BLaER1 (cell line): Measurements from ENCODE around the gene RSAD2.
"Not testable (repeated sequence)": the region's sequence is repeated elsewhere in the genome, so short reads cannot be mapped to it uniquely, and the experiment has no call there.

ENCODE experiments used
- H3K27ac ChIP-seq: shearing (Covaris generic); formaldehyde crosslinking; 2 replicates; pipeline ENCODE4 v1.8.1; 2022
- H3K27me3 ChIP-seq: shearing (Covaris generic); formaldehyde crosslinking; 2 replicates; pipeline ENCODE4 v1.8.1; 2022
- H3K36me3 ChIP-seq: shearing (Covaris generic); formaldehyde crosslinking; 2 replicates; pipeline ENCODE4 v1.8.1; 2022
- H3K4me1 ChIP-seq: shearing (Covaris generic); formaldehyde crosslinking; 2 replicates; pipeline ENCODE4 v1.8.1; 2022
- H3K4me2 ChIP-seq: shearing (Covaris generic); formaldehyde crosslinking; 2 replicates; pipeline ENCODE4 v1.8.1; 2022
- H3K4me3 ChIP-seq: shearing (Covaris generic); formaldehyde crosslinking; 2 replicates; pipeline ENCODE4 v1.8.1; 2022
- H3K9ac ChIP-seq: shearing (Covaris generic); formaldehyde crosslinking; 2 replicates; pipeline ENCODE4 v1.8.1; 2022
- H3K9me3 ChIP-seq: shearing (Covaris generic); formaldehyde crosslinking; 2 replicates; pipeline ENCODE4 v1.8.1; 2022
- H4K20me1 ChIP-seq: shearing (Covaris generic); formaldehyde crosslinking; 2 replicates; pipeline ENCODE4 v1.8.1; 2022
- Cebpa-rat ChIP-seq: shearing (Covaris generic); IDR thresholded peaks from 2 replicates; pipeline ENCODE4 v1.8.1; 2022

RSAD2 gene

DNA sequence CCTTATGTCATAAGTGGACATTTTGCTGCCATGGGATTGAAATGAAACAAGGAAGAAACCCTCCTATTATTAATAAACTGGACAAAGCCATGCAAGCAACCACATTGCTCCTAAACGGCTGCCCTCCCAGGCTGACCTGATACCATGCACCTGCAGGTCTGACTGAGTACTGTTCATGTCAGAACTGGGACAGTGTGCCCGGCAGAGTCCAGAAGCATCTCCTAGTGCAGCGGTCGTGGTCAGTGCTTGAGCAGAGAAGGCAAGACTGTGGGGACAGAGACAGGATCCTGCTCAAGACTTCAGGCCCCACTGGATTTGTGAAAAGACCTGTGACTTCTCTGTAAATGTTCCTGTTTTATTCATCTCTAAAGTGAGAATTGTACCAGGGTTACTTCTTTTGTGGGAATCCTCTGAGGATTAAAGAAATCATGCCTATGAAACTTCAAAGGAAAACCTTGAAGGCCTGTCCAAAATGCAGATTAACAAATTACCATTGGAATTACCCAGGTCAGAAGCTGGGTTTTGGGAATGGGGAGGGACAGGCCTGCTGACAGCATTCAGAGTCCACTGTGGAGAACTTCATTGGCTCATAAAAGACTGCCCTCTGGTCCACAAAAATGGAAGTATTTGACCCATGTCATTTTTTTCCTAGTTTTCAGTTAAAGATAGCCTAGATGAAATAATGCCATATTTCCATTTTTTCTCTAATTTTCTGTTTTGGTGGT lies 53.5 kb downstream of the RSAD2 start:
- no peak overlapping the region for H3K4me2 ChIP-seq
- TF ChIP-seq Cebpa-rat: no peak
- peaks cover 22% of the 10 kb centered on the region for H3K36me3 ChIP-seq
- no peaks in the 10 kb centered on the region for H4K20me1 ChIP-seq
- no peak overlapping the region for H3K27ac ChIP-seq
- no peak overlapping the region for H3K9ac ChIP-seq
- no peak overlapping the region for H3K4me3 ChIP-seq
- H3K4me1 ChIP-seq: peaks cover 53% of the 10 kb centered on the region
- no peaks in the 10 kb centered on the region for H3K27me3 ChIP-seq
- peaks cover 16% of the 10 kb centered on the region; the same call in 1 of the 2 replicates for H3K9me3 ChIP-seq

DNA sequence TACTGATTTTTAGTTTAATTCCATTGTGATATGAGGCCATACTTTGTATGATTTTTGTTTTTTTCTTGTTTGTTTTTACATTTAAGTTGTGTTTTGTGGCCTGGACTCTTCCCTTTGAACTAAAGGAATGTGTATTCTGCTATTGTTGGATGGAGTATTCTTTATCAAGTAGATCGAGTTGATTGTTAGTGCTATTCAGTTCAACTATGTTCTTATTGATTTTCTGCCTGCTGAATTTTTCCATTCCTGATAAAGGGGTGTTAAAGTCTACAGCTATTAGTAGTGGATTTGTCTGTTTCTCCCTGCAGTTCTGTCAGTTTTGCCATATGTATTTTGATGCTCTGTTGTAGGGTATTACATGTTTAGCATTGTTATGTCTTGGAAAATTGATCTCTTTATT lies 54.2 kb downstream of the RSAD2 start:
- no peaks in the 10 kb centered on the region for H3K27me3 ChIP-seq
- no peak for TF ChIP-seq Cebpa-rat
- H3K4me2 ChIP-seq: no peak overlapping the region
- no peak overlapping the region for H3K9ac ChIP-seq
- no peaks in the 10 kb centered on the region for H4K20me1 ChIP-seq
- no peak overlapping the region for H3K27ac ChIP-seq
- no peak overlapping the region for H3K4me3 ChIP-seq
- H3K9me3 ChIP-seq: peaks cover 16% of the 10 kb centered on the region; the same call in 1 of the 2 replicates
- H3K36me3 ChIP-seq: peaks cover 22% of the 10 kb centered on the region
- H3K4me1 ChIP-seq: peaks cover 53% of the 10 kb centered on the region

GRCh38 chr2:6932206-6932605 lies 54.6 kb downstream of the RSAD2 start:
- no peak overlapping the region for H3K4me2 ChIP-seq
- peaks cover 20% of the 10 kb centered on the region for H3K36me3 ChIP-seq
- no peaks in the 10 kb centered on the region for H4K20me1 ChIP-seq
- H3K27ac ChIP-seq: no peak overlapping the region
- H3K9ac ChIP-seq: no peak overlapping the region
- no peaks in the 10 kb centered on the region for H3K27me3 ChIP-seq
- peaks cover 53% of the 10 kb centered on the region for H3K4me1 ChIP-seq
- peaks cover 15% of the 10 kb centered on the region; the same call in 1 of the 2 replicates for H3K9me3 ChIP-seq
- H3K4me3 ChIP-seq: no peak overlapping the region
- no peak for TF ChIP-seq Cebpa-rat

DNA sequence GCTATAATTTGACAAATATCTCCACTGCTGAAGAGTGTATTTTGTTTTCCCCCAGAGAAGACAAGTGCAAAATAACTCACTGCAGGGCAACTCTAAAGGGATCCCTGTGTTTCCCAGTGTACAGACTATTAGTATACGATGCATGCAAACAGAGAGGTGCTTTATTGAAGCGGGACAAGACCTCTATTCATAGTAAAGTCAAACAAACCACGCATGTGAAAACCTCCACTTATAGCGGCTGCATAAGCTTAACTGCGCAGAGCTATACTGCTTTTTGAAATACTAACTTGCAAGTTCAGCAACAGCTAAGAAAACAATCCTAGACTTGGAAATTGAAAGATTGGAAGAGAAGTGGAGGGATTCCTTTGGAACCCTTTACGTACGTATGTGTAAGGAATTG lies 55.3 kb downstream of the RSAD2 start:
- no peak overlapping the region for H3K4me3 ChIP-seq
- peaks cover 15% of the 10 kb centered on the region for H3K36me3 ChIP-seq
- no peaks in the 10 kb centered on the region for H3K27me3 ChIP-seq
- peaks cover 9% of the 10 kb centered on the region; the same call in 1 of the 2 replicates for H3K9me3 ChIP-seq
- TF ChIP-seq Cebpa-rat: no peak
- no peak overlapping the region for H3K27ac ChIP-seq
- H3K4me1 ChIP-seq: peaks cover 56% of the 10 kb centered on the region
- H3K4me2 ChIP-seq: no peak overlapping the region
- H3K9ac ChIP-seq: no peak overlapping the region
- no peaks in the 10 kb centered on the region for H4K20me1 ChIP-seq

DNA sequence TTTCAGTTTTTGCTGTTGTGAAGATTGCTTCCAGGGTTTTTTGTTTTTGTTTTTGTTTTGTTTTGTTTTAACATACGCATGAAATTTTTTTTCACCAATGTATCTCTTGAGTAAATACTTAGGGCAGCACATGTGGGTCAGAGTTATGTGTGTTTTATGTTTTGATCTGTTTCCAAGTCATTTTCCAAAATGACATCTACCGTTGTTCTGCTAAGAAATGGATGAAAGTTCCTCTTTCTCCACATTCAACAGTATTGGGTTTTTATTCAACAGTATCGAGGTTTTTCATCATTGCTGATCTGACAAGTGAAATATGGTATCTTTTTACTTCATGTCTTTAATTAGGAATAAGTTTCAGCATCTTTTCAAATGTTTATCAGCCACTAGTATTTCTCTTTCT lies 56.3 kb downstream of the RSAD2 start:
- H3K4me2 ChIP-seq: peak overlapping the region; percentile 11; the same call in 1 of the 2 replicates
- H3K27ac ChIP-seq: no peak overlapping the region
- H3K36me3 ChIP-seq: peaks cover 6% of the 10 kb centered on the region; the same call in 1 of the 2 replicates
- H4K20me1 ChIP-seq: no peaks in the 10 kb centered on the region
- H3K4me1 ChIP-seq: peaks cover 53% of the 10 kb centered on the region
- TF ChIP-seq Cebpa-rat: no peak
- H3K27me3 ChIP-seq: no peaks in the 10 kb centered on the region
- H3K9me3 ChIP-seq: no peaks in the 10 kb centered on the region
- no peak overlapping the region for H3K4me3 ChIP-seq
- no peak overlapping the region for H3K9ac ChIP-seq

GRCh38 chr2:6934345-6934744 lies 56.8 kb downstream of the RSAD2 start:
- Histone ChIP-seq H3K4me1 (peaks cover 48% of the 10 kb centered on the region), H4K20me1 (no peaks in the 10 kb centered on the region), H3K4me2 (peak overlapping the region; percentile 76), H3K9ac (no peak overlapping the region), H3K27ac (peak overlapping the region; percentile 36), H3K9me3 (no peaks in the 10 kb centered on the region), H3K4me3 (0 out of 2 replicates have a peak overlapping the region, but pooled peaks have one; percentile 7), H3K27me3 (no peaks in the 10 kb centered on the region), H3K36me3 (peaks cover 6% of the 10 kb centered on the region; the same call in 1 of the 2 replicates)
- no peak for TF ChIP-seq Cebpa-rat

GRCh38 chr2:6934758-6935651 lies 57.4 kb downstream of the RSAD2 start:
- Histone ChIP-seq H3K36me3 (peaks cover 6% of the 10 kb centered on the region; the same call in 1 of the 2 replicates), H4K20me1 (no peaks in the 10 kb centered on the region), H3K4me2 (peak overlapping the region; percentile 76), H3K4me1 (peaks cover 42% of the 10 kb centered on the region), H3K27me3 (no peaks in the 10 kb centered on the region), H3K4me3 (0 out of 2 replicates have a peak overlapping the region, but pooled peaks have one; percentile 7), H3K9me3 (no peaks in the 10 kb centered on the region), H3K27ac (peak overlapping the region; percentile 36), H3K9ac (no peak overlapping the region)
- TF ChIP-seq Cebpa-rat: no peak

DNA sequence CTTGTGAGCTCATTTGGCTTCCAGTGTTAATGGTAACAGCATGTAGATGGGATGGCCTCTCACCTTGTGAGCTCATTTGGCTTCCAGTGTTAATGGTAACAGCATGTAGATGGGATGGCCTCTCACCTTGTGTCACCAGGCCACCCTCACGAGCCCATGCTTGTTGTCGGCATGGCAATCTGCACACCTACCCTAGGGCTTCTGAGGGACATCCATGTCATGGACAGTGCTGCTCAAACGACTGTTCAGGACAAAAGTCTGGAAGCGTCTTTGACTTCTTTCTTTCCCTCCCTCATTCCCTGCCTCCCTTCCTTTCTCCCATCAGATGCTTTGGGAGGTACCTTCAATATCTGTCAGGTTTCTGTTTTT lies 58.1 kb downstream of the RSAD2 start:
- 0 out of 2 replicates have a peak overlapping the region, but pooled peaks have one; percentile 25 for H3K4me2 ChIP-seq
- peaks cover 41% of the 10 kb centered on the region for H3K4me1 ChIP-seq
- not testable (repeated sequence) for H3K36me3 ChIP-seq, H3K27ac ChIP-seq, H4K20me1 ChIP-seq, H3K9ac ChIP-seq, H3K9me3 ChIP-seq, H3K4me3 ChIP-seq, H3K27me3 ChIP-seq

DNA sequence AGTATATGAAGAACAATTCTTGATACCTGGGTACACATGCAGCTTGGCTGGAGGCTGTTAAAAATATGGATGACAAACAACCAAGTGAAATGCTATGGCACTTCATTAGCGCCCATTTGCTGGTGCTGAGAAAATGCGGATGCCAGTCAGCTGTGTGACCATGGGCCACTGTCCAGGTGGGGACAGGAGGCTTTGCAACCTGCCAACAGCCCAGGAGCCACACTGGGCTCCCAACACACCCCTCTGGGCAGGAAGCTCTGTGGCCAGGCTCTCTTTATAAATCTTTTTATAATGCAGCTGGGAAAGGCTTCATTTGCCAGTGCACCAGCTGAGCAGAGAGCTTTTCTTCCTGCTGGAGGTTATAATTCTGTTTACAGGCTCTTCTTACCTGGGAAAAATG lies 59.6 kb downstream of the RSAD2 start:
- no peak for TF ChIP-seq Cebpa-rat
- H3K9ac ChIP-seq: no peak overlapping the region
- no peaks in the 10 kb centered on the region for H4K20me1 ChIP-seq
- H3K4me2 ChIP-seq: peak overlapping the region; percentile 47
- H3K36me3 ChIP-seq: peaks cover 16% of the 10 kb centered on the region
- H3K27me3 ChIP-seq: no peaks in the 10 kb centered on the region
- no peak overlapping the region for H3K4me3 ChIP-seq
- peaks cover 41% of the 10 kb centered on the region for H3K4me1 ChIP-seq
- no peaks in the 10 kb centered on the region for H3K9me3 ChIP-seq
- H3K27ac ChIP-seq: no peak overlapping the region

GRCh38 chr2:6937582-6937981 lies 60.0 kb downstream of the RSAD2 start:
- Histone ChIP-seq H3K4me1 (peaks cover 41% of the 10 kb centered on the region), H3K4me2 (peak overlapping the region; percentile 47), H3K36me3 (peaks cover 20% of the 10 kb centered on the region), H3K27ac (no peak overlapping the region), H3K4me3 (no peak overlapping the region), H3K27me3 (no peaks in the 10 kb centered on the region), H3K9ac (no peak overlapping the region), H4K20me1 (no peaks in the 10 kb centered on the region), H3K9me3 (no peaks in the 10 kb centered on the region)
- TF ChIP-seq Cebpa-rat: no peak
